GM12891 (cell line): Measurements from ENCODE around the gene EIPR1.

Experiments used
- DNase-seq: peaks from one replicate; pipeline ENCODE4 v3.0.0; 2011; ENCODE audit warnings: low spot score; ENCODE audit not compliant: insufficient read length
- FAIRE-seq: peaks from 2 replicates; lab custom pipeline; 2011; peaks lifted over from hg19 to GRCh38; lab: Jason Lieb, UNC
- PAX5 ChIP-seq: IDR thresholded peaks from 2 replicates; pipeline ENCODE4 v1.6.1; 2011; ENCODE audit warnings: low read length, moderate library complexity, mild to moderate bottlenecking; ENCODE audit not compliant: insufficient read depth, severe bottlenecking
- POLR2A ChIP-seq: IDR thresholded peaks from 2 replicates; pipeline ENCODE4 v1.6.1; 2011; ENCODE audit warnings: low read depth, low read length, control low read depth
- POLR2AphosphoS5 ChIP-seq: IDR thresholded peaks from 2 replicates; pipeline ENCODE4 v1.6.1; 2011; ENCODE audit warnings: low read depth, low read length, control low read depth
- POU2F2 ChIP-seq: IDR thresholded peaks from 2 replicates; pipeline ENCODE4 v1.6.1; 2011; ENCODE audit warnings: low read depth, mild to moderate bottlenecking, control low read depth, low read length, moderate library complexity
- SPI1 ChIP-seq: IDR thresholded peaks from 2 replicates; pipeline ENCODE4 v1.6.1; 2011; ENCODE audit warnings: low read depth, low read length, control low read depth
- TAF1 ChIP-seq: IDR thresholded peaks from 2 replicates; pipeline ENCODE4 v1.6.1; 2011; ENCODE audit warnings: low read depth, low read length, control low read depth

Gene EIPR1

DNA sequence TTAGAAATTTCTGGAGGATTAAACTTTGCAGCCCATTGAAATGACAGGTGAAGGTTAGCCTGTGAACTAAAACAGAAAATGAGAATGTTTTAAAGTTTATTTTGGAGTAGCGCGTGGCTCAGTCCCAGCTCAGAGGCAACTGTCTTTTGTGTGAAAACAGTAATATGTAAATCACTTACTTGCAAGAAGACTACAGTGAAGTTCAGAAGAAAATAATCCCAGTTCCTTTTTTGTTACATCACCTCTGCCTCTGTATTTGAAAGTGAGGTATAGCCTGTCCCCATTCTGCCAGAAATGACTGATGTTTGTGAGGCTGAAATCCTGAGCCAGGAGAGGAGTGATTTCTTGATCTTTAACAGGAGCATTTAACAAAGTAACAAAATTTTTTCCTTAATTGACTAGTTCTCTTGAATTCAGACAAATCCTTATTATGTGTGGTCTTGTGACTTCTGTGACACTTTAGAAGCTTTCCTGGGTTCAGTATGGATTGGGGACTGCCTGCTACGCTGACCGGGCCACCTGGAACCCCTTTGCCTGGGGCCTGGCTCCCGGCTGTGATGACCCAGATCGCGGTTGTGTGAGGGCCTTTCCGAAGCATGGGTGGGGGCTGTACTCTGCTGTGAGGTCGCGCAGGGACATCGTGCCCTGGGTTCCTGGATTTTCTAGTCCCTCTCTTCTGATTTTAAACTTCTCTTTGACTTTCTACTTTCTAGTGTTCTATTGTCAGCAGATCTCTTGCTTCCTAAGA is 26.1 kb upstream of the EIPR1 start:
- peak; percentile 52 for DNase-seq
- peak; percentile 26 for FAIRE-seq
- TF ChIP-seq SPI1 (peak; percentile 97), POU2F2 (peak; percentile 29; the same call in 1 of the 2 replicates), TAF1 (no peak)

DNA sequence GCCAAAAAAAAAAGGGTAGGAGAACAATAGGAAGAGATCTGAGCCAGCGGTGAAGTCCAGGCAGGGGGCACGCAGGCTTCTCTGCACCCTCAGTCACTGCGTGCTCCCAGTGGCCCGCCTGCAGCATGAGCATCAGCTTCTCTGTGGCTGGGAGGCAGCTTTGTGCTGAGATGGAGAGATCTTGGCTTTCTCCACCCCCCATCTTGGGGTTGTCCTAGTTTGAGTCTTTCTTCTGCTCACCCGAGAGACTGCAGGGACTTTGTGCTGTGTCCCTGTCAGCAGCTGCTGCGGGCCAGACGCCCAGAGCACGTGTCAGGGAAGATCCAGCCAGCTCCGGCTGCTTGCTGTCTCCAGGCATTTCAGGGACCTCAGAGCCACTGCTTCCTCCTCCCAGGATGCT is 22.2 kb upstream of the EIPR1 start:
- FAIRE-seq: no peak
- no peak for TF ChIP-seq POLR2AphosphoS5
- TF ChIP-seq POLR2A: no peak
- no peak for TF ChIP-seq POU2F2
- TF ChIP-seq PAX5: no peak
- no peak for TF ChIP-seq TAF1
- no peak for TF ChIP-seq SPI1

DNA sequence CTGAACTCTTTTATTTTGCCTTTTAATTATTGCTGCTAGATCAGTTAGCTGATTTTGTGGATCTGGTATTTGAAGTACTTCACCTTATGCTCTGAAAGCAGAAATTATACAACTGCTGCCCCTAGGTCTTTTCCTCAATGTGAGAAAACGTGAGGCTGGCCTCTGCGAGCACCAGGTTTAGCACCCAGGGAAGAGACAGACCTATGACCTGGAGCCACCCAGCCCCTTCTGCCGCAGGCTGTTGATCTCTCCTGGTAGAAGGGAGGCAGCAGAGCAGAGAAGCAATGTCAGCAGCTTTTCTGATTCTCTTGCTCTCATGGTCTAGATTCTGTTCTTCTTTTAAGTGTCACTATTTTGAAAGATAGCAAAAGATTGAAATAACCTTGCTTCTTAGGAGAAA is 21.8 kb upstream of the EIPR1 start:
- DNase-seq (no peak), FAIRE-seq (no peak)
- TF ChIP-seq POLR2A (no peak), TAF1 (no peak), SPI1 (no peak), POLR2AphosphoS5 (no peak), PAX5 (no peak), POU2F2 (no peak)

More for the DNA sequence above, 22.2 kb upstream of the EIPR1 start:
- no peak for DNase-seq

DNA sequence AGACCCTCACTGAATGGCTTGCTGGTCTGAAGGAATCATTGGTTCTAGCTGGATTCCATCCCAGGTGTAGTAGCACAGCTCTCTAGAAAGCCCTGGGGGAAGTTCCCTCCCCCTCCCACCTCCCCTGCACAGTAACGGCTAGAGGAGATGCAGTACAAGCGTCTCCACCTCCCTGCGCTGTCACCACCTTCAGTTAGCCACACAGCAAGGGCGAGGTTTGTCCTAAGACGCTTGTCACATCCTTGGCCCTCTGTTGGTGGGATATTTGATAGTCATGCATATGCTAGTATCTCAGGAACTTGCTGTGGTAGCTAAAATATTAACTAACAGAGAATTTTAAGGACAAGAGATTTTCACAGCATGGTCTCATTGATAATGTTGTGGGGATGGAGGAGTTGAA is 21.2 kb upstream of the EIPR1 start:
- TF ChIP-seq POU2F2 (no peak), PAX5 (no peak), SPI1 (no peak), POLR2A (no peak), POLR2AphosphoS5 (no peak), TAF1 (no peak)
- no peak for FAIRE-seq
- no peak for DNase-seq

DNA sequence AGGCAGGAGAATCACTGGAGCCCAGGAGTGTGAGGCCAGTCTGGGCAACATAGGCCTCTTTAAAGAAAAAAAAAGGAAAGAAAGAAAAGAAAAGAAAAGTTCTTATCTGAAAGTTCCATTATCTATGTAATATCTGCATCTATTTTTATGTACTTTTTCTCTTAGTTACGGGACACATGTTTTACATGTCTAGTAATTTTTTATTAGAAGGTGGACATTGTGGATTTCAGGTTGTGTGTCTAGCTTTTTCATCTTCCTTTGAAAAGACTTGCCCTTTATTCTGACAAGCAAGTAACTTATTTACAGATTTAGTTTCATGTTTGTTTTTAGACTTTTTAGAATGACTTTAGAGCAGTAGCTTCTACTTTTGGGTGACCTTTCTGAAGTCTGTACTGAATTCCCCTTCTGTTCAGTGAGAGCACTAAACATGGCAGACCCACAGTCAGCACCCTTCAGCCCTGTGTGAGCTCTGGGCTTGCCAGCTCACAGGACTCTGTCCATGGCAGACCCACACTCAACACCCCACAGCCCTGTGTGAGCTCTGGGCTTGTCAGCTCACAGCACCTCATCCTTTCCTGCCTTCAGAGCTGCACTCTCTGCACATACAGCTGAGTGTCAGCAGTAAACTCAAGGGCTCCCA is 19.4 kb upstream of the EIPR1 start:
- no peak for DNase-seq
- TF ChIP-seq TAF1: no peak
- TF ChIP-seq POLR2A: no peak
- no peak for TF ChIP-seq POU2F2
- no peak for TF ChIP-seq PAX5
- no peak for TF ChIP-seq SPI1
- TF ChIP-seq POLR2AphosphoS5: no peak
- FAIRE-seq: no peak

DNA sequence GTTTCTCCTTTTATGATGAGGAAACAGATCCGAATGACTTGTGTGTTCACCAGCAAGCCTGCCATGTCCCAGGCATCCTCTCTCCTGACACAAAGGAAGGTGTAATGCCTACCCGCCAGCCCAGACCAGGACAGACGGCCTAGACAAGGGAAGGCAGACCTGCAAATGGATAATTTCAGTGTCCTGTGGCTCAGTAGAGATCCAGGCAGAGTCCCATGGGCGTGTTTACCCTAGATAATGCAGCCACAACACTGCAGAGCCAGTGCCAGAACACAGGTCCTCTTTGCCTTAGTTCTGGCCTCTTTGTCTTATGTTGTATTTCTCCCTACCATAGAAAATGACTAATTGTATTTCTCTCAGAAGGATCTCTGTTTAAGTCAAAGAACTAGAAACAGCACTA is 14.6 kb upstream of the EIPR1 start:
- no peak for FAIRE-seq
- TF ChIP-seq PAX5 (no peak), POLR2AphosphoS5 (no peak), SPI1 (no peak), TAF1 (no peak), POU2F2 (no peak), POLR2A (no peak)
- no peak for DNase-seq

DNA sequence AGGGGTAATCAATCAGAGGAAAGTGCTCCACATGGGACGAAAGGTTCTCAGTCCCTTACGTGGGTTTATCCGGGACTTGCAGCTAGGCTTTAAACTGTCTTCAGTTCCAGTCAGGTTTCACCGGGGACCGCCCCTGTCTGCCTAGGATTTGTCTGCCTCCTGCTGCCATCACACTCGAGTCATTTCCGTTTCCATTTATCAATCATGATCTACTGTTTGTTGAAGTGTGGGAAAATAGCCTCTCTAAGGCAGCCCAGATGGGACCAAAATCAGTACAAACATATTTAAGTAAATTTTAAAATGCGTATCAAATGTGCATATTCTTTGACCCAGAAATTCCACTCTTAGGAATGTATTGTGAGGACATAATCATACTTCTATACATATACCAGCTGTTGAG is 12.4 kb upstream of the EIPR1 start:
- DNase-seq (no peak), FAIRE-seq (no peak)
- TF ChIP-seq POLR2A: no peak

DNA sequence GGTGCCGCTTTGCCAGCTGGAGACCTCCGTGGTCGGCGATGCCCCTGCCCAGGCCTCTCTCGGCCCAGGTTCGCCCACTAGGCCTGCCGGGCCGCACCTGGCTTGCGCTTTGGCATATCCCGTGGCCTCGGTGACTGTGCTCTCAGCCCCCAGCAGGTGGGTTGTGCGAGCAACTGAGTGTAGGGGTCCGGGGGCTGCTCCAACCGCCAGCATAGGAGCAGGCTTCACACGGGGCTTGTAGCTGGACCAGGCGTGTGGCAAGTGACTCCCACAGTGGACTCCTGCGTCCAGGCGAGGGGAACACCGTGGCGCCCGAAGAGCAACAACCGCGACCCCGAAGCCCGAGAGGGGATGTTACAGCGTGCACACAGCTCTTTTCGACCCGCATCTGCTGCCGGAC is 11.6 kb upstream of the EIPR1 start:
- TF ChIP-seq TAF1: no peak
- no peak for TF ChIP-seq POU2F2
- no peak for TF ChIP-seq SPI1
- FAIRE-seq: no peak
- no peak for DNase-seq

DNA sequence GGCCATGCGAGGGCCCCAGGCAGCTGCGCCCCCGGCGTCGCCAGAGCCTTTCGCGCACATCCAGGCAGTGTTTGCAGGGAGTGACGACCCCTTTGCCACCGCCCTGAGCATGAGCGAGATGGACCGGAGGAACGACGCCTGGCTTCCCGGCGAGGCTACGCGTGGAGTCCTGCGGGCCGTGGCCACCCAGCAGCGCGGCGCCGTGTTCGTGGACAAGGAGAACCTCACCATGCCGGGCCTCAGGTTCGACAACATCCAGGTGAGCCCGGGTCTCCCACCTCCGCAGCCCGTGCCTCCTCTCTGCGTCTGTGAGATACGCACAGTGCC is 10.8 kb upstream of the EIPR1 start:
- FAIRE-seq: no peak
- TF ChIP-seq POLR2AphosphoS5: no peak
- no peak for TF ChIP-seq POU2F2
- TF ChIP-seq TAF1: no peak
- TF ChIP-seq SPI1: no peak
- no peak for TF ChIP-seq POLR2A
- no peak for TF ChIP-seq PAX5
- no peak for DNase-seq

DNA sequence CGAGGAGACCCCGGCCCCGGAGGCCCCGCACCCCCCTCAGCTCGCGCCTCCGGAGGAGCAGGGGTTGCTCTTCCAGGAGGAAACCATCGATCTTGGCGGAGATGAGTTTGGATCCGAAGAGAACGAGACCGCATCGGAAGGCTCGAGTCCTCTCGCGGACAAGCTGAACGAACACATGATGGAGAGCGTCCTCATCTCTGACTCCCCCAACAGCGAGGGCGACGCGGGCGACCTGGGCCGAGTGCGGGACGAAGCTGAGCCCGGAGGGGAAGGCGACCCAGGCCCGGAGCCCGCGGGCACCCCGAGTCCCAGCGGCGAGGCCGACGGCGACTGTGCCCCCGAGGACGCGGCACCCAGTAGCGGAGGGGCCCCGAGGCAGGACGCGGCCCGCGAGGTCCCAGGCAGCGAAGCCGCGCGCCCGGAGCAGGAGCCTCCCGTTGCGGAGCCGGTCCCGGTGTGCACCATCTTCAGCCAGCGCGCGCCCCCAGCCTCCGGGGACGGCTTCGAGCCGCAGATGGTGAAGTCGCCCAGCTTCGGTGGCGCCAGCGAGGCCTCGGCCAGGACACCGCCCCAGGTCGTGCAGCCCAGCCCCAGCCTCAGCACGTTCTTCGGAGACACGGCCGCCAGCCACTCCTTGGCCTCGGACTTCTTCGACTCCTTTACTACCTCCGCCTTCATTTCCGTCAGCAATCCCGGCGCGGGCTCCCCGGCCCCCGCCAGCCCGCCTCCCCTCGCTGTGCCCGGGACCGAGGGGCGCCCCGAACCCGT is 10.2 kb upstream of the EIPR1 start:
- TF ChIP-seq PAX5 (no peak), SPI1 (no peak), POU2F2 (no peak), TAF1 (no peak), POLR2A (no peak), POLR2AphosphoS5 (no peak)
- DNase-seq (no peak), FAIRE-seq (no peak)
